ENCODE data around the gene INSIG1. TPM values are rescaled to one million over a fixed set of nuclear protein-coding genes. Genes with fewer than 3 reads are reported as not detected.

The INSIG1 gene
- total RNA-seq, 1 donor from 2014 or later = 25.1 TPM

DNA sequence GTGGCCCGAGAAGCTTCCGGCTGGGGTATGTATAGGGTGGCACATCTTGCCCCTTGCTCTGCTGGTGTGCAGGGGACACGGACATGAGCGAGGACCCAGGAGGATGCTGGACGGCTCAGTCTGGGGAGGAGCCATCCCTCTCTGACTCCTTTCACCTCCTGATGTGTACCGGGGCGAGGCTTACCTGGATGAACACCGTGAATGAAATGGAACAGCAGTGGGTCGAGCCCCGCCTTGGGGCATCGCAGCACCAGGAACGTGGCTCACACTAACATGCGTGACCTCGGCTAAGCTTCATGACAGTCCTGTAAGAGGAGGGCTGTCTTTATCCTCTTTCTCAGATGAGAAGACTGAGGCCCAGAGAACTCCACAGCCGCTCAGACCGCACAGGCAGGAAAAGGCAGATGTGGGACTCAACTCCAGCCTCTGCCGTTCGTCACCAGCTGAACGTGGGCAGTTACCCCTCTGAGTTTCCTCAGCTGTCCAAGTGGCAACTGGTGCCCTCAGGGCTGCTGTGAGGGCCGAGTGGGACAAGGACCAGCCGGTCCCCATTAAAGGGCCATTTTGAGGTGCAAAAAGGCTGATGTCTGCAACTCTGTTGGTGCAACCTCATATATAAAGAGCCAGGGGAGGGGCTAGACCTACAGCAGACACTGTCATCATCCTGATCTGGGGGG, 54.5 kb downstream of the INSIG1 start:
- H3K27me3 ChIP-seq (ENCODE audit: control insufficient read depth in 3 of 3, insufficient read depth in 3 of 3, low read length in 3 of 3) = peaks cover 52 to 66% (median 61%) of the 10 kb centered on the region in 3 donors

DNA sequence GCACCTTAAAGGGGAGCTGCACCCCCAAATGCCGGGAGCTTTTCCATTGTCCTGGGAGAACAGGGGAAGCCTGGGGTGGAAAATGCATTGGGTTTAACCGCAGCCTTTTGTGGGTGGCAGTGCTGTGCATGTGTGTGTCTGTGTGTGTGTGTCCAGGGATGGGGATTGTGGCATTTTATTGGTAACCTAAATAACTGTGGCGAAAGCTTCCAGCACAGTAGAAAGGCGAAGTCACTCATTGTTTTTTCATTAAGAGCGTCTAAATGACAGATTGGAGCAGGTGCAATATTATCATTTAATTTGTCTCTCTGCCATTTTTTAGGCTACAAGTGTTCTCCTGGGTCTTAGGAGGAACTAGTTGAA, 55.1 kb downstream of the INSIG1 start:
- Histone ChIP-seq H3K4me1 (ENCODE audit: control insufficient read depth in 3 of 3, insufficient read depth in 3 of 3, low read length in 3 of 3) (peaks cover 0 to 2% (median 0%) of the 10 kb centered on the region in 3 donors), H3K36me3 (ENCODE audit: control insufficient read depth in 3 of 3, insufficient read depth in 3 of 3, low read length in 3 of 3) (no peaks in the 10 kb centered on the region), H3K4me3 (ENCODE audit: low read length in 3 of 3) (no peak overlapping the region), H3K9me3 (ENCODE audit: control insufficient read depth in 3 of 3, low read length in 3 of 3) (no peaks in the 10 kb centered on the region), H3K9ac (ENCODE audit: low read depth in 1 of 3, low read length in 3 of 3) (no peak overlapping the region), H3K27ac (ENCODE audit: low read depth, low read length) (no peak overlapping the region), H3K27me3 (ENCODE audit: control insufficient read depth in 3 of 3, insufficient read depth in 3 of 3, low read length in 3 of 3) (peaks cover 52 to 69% (median 67%) of the 10 kb centered on the region in 3 donors)

More for the DNA sequence above, 54.5 kb downstream of the INSIG1 start:
- Histone ChIP-seq H3K27ac (ENCODE audit: low read depth, low read length) (no peak overlapping the region), H3K4me1 (ENCODE audit: control insufficient read depth in 3 of 3, insufficient read depth in 3 of 3, low read length in 3 of 3) (peaks cover 0 to 2% (median 0%) of the 10 kb centered on the region in 3 donors), H3K4me3 (ENCODE audit: low read length in 3 of 3) (no peak overlapping the region), H3K9me3 (ENCODE audit: control insufficient read depth in 3 of 3, low read length in 3 of 3) (no peaks in the 10 kb centered on the region), H3K36me3 (ENCODE audit: control insufficient read depth in 3 of 3, insufficient read depth in 3 of 3, low read length in 3 of 3) (no peaks in the 10 kb centered on the region), H3K9ac (ENCODE audit: low read depth in 1 of 3, low read length in 3 of 3) (no peak overlapping the region)

DNA sequence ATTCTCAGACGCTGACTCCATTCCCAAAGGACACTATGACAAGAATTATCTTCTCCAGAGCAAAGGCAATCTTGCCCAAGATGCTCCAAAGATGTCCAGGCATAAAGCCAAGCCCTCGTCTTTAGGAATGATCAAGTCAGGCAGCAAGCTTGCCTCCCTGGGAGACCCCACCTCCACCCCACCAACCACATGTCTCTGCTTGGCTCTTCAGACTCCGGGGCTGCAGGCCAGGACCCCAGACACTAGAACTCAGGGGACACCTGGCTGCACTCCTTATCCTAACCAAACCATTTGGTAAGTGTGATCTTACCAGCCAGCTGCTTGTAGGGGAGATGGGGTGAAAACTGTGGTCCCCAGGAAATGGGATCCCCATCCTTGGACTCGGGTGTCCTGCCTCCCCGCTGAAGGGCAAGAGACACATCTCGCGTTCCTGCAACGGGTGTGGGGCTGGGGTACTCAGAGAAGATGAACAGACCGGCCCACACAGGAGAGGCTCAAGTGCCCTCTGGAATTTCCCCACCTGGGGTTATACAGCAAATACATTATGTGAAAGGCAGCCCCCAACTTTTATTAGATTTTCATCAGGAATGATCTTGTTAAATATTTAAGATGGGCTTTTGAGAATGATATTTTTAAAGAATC, 55.7 kb downstream of the INSIG1 start:
- Histone ChIP-seq H3K27ac (ENCODE audit: low read depth, low read length) (no peak overlapping the region), H3K27me3 (ENCODE audit: control insufficient read depth in 3 of 3, insufficient read depth in 3 of 3, low read length in 3 of 3) (peaks cover 57 to 76% (median 73%) of the 10 kb centered on the region in 3 donors), H3K36me3 (ENCODE audit: control insufficient read depth in 3 of 3, insufficient read depth in 3 of 3, low read length in 3 of 3) (no peaks in the 10 kb centered on the region)

DNA sequence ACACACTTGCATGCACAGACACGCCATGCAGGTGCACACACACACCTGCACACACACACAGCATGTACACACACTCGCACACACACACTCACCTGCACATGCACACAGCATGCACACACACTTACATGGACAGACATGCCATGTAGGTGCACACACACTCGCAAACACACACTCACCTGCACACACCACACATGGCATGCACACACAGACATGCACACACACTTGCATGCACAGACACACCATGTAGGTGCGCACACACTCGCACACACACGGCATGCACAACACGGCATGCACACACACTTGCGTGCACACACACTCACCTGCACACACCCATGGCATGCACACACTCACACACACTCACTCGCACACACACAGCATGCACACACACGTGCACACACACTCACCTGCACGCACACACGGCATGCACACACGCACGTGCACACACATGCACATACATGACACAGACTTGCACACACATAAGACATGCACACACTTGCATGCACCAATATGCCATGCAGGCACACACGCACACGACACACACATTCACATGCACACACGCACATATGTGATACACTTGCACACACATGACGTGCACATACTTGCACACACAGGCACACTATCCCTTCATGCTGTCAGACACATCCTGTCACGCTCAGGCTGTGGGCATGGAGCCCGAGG, 56.8 kb downstream of the INSIG1 start:
- Histone ChIP-seq H3K27ac (ENCODE audit: low read depth, low read length) (no peak overlapping the region), H3K9ac (ENCODE audit: low read depth in 1 of 3, low read length in 3 of 3) (no peak overlapping the region), H3K36me3 (ENCODE audit: control insufficient read depth in 3 of 3, insufficient read depth in 3 of 3, low read length in 3 of 3) (no peaks in the 10 kb centered on the region), H3K4me3 (ENCODE audit: low read length in 3 of 3) (no peak overlapping the region), H3K4me1 (ENCODE audit: control insufficient read depth in 3 of 3, insufficient read depth in 3 of 3, low read length in 3 of 3) (peaks cover 0 to under 1% (median 0%) of the 10 kb centered on the region in 3 donors), H3K27me3 (ENCODE audit: control insufficient read depth in 3 of 3, insufficient read depth in 3 of 3, low read length in 3 of 3) (peaks cover 57 to 77% (median 76%) of the 10 kb centered on the region in 3 donors), H3K9me3 (ENCODE audit: control insufficient read depth in 3 of 3, low read length in 3 of 3) (no peaks in the 10 kb centered on the region)

More for the DNA sequence above, 55.7 kb downstream of the INSIG1 start:
- Histone ChIP-seq H3K4me1 (ENCODE audit: control insufficient read depth in 3 of 3, insufficient read depth in 3 of 3, low read length in 3 of 3) (peaks cover 0 to 2% (median 0%) of the 10 kb centered on the region in 3 donors), H3K4me3 (ENCODE audit: low read length in 3 of 3) (no peak overlapping the region), H3K9ac (ENCODE audit: low read depth in 1 of 3, low read length in 3 of 3) (no peak overlapping the region), H3K9me3 (ENCODE audit: control insufficient read depth in 3 of 3, low read length in 3 of 3) (no peaks in the 10 kb centered on the region)

DNA sequence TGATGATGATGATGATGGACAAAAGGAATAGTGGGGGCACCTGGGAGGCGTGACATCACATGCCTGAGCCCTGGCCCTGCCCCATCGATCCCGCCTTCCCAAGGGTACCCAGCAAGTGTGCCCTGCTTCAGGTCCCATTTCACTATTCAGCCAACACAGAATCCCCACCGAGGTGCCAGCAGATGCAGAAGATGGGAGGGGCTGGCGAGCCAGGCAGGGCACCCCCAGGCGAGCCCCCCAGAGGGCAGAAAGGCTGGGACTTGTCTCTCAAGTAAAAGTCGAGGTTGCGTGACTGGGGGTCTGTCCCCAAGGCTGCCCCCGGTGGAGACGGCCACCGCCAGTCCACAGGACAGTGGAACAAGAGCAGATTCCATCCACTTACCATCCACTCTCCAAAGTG, 57.5 kb downstream of the INSIG1 start:
- H3K9me3 ChIP-seq (ENCODE audit: control insufficient read depth in 3 of 3, low read length in 3 of 3) = no peaks in the 10 kb centered on the region
- H3K36me3 ChIP-seq (ENCODE audit: control insufficient read depth in 3 of 3, insufficient read depth in 3 of 3, low read length in 3 of 3) = no peaks in the 10 kb centered on the region
- H3K4me1 ChIP-seq (ENCODE audit: control insufficient read depth in 3 of 3, insufficient read depth in 3 of 3, low read length in 3 of 3) = no peaks in the 10 kb centered on the region
- H3K9ac ChIP-seq (ENCODE audit: low read depth in 1 of 3, low read length in 3 of 3) = no peak overlapping the region
- no peak overlapping the region for H3K4me3 ChIP-seq (ENCODE audit: low read length in 3 of 3)
- H3K27me3 ChIP-seq (ENCODE audit: control insufficient read depth in 3 of 3, insufficient read depth in 3 of 3, low read length in 3 of 3) = peaks cover 55 to 78% (median 76%) of the 10 kb centered on the region in 3 donors
- no peak overlapping the region for H3K27ac ChIP-seq (ENCODE audit: low read depth, low read length)

DNA sequence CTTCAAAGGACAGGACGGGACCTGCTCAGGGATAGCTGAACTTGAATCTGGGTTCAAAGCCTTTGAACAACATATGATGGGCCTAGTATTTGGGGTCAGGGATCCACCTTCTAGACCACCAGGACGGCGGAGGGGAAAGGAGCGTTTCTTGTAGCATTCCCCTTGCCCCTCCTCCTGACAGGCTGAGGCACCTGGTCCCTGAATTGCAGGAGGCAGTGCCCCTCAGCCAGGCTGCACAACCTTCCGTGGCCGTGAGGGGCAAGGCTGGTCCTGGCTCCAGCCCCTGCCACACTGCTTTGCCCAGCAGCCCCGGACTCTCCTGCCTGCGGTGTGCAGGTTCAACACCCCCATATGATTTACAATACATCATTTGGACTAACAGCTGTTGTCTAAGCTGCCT, 58.1 kb downstream of the INSIG1 start:
- H3K4me3 ChIP-seq (ENCODE audit: low read length in 3 of 3) = no peak overlapping the region

DNA sequence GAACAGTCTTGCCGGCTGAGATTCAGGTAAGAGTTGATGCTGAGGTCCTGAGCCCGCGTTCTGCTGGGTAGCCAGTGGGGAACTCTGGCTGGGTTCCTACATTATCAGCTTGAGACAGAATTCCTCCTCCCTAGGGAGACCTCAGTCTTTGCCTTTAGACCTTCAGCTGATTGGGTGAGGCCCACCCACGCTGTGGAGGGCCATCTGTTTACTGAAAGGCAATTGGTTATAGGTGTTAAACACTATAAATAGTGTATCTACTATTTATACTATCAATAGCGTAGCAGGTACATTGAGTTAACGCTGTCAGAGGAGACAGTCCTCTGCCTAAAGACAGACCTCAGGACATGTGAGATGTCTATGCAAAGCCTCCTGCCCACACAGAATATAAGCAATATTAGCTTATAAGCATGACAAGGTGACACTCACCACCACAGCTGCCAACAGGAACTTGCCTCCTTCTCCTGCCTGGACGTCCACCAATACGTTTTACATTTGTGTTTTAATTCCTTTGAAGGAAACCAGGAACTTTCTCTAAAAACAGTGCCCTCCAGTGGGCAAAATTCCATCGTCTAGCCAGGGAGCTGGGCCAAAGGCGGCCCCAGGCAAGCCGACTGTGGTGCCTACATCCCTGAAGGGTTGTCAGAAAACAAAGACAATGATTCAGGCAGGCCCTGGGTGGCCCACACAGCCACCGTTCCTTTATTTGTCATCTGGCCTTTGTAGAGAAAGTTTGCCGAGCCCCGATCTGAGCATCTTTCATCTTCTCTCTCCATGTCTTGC, 58.8 kb downstream of the INSIG1 start:
- no peaks in the 10 kb centered on the region for H3K4me1 ChIP-seq (ENCODE audit: control insufficient read depth in 3 of 3, insufficient read depth in 3 of 3, low read length in 3 of 3)
- H3K27ac ChIP-seq (ENCODE audit: low read depth, low read length) = no peak overlapping the region
- no peaks in the 10 kb centered on the region for H3K36me3 ChIP-seq (ENCODE audit: control insufficient read depth in 3 of 3, insufficient read depth in 3 of 3, low read length in 3 of 3)
- no peaks in the 10 kb centered on the region for H3K9me3 ChIP-seq (ENCODE audit: control insufficient read depth in 3 of 3, low read length in 3 of 3)
- no peak overlapping the region for H3K9ac ChIP-seq (ENCODE audit: low read depth in 1 of 3, low read length in 3 of 3)
- H3K4me3 ChIP-seq (ENCODE audit: low read length in 3 of 3) = no peak overlapping the region
- H3K27me3 ChIP-seq (ENCODE audit: control insufficient read depth in 3 of 3, insufficient read depth in 3 of 3, low read length in 3 of 3) = peaks cover 67 to 85% (median 82%) of the 10 kb centered on the region in 3 donors

More for the DNA sequence above, 58.1 kb downstream of the INSIG1 start:
- Histone ChIP-seq H3K9me3 (ENCODE audit: control insufficient read depth in 3 of 3, low read length in 3 of 3) (no peaks in the 10 kb centered on the region), H3K4me1 (ENCODE audit: control insufficient read depth in 3 of 3, insufficient read depth in 3 of 3, low read length in 3 of 3) (no peaks in the 10 kb centered on the region), H3K27me3 (ENCODE audit: control insufficient read depth in 3 of 3, insufficient read depth in 3 of 3, low read length in 3 of 3) (peaks cover 60 to 83% (median 82%) of the 10 kb centered on the region in 3 donors), H3K27ac (ENCODE audit: low read depth, low read length) (no peak overlapping the region), H3K36me3 (ENCODE audit: control insufficient read depth in 3 of 3, insufficient read depth in 3 of 3, low read length in 3 of 3) (no peaks in the 10 kb centered on the region), H3K9ac (ENCODE audit: low read depth in 1 of 3, low read length in 3 of 3) (no peak overlapping the region)

DNA sequence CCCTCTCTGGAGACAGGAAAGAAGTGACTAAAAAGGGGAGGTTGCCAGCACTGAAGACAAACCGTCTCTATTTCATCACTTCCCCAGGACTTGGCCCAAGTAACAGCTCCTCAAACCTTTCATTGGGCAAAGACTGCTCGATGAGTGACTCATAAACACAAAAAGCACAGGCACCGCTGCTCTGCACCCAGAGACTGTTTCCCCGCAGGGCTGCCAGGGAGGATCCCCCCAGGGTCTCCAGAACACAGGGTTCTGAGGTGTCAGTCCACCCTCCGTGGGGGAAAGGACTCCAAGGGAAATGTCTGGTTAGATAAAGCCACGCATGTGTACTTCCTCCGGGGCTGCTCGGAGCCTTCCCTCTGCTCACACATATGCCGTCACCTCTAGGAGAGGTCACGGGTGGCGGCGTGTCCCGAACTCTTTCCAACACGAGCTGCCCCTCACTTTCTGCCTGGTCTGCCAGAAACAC, 59.9 kb downstream of the INSIG1 start:
- Histone ChIP-seq H3K9ac (ENCODE audit: low read depth in 1 of 3, low read length in 3 of 3) (no peak overlapping the region), H3K4me3 (ENCODE audit: low read length in 3 of 3) (no peak overlapping the region), H3K27ac (ENCODE audit: low read depth, low read length) (no peak overlapping the region), H3K36me3 (ENCODE audit: control insufficient read depth in 3 of 3, insufficient read depth in 3 of 3, low read length in 3 of 3) (no peaks in the 10 kb centered on the region), H3K27me3 (ENCODE audit: control insufficient read depth in 3 of 3, insufficient read depth in 3 of 3, low read length in 3 of 3) (peaks cover 67 to 83% (median 82%) of the 10 kb centered on the region in 3 donors), H3K9me3 (ENCODE audit: control insufficient read depth in 3 of 3, low read length in 3 of 3) (no peaks in the 10 kb centered on the region), H3K4me1 (ENCODE audit: control insufficient read depth in 3 of 3, insufficient read depth in 3 of 3, low read length in 3 of 3) (no peaks in the 10 kb centered on the region)

DNA sequence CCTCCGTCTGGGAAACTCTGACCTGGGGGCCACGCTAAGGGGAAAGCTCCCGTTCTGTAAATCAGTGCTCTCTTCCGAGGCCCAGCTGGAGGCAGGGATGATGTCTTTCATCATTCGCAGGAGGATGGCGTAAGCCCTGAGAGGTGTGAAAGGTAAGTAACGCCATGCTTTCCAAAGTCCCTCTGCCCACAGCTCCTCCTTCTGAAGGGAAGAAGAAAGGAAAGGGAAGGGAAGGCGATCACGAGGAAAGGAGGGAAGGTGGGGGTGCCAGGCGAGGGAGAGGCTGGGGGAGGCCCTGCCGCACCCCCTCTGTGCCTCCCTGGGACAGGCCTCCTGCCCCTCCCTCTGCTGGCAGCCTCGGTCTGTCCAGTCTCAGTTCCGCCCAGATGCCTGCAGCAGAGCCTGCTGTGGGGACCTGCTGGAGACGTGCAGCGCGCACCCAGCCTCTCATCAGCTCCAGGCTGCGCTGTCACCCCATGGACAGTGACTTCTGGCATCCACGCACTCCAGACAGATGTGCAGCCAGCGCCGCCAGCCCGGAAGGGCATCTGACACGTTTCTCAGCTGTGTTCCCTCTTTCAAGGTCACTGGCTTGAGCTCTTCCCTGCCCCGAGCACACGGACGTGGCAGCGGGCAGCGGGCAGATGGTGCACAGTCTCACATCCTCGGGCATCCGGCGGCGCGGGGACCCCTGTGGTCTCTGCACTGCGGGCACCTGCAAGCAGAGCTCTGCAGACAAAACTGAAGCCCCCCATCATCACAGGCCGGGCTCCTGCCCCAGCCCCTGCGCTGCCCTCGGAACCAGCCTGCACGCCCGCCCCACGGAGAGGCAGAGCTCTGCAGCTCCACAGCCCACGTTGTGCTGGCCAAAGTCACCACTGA, 60.6 kb downstream of the INSIG1 start:
- Histone ChIP-seq H3K36me3 (ENCODE audit: control insufficient read depth in 3 of 3, insufficient read depth in 3 of 3, low read length in 3 of 3) (no peaks in the 10 kb centered on the region), H3K9me3 (ENCODE audit: control insufficient read depth in 3 of 3, low read length in 3 of 3) (no peaks in the 10 kb centered on the region), H3K9ac (ENCODE audit: low read depth in 1 of 3, low read length in 3 of 3) (no peak overlapping the region), H3K4me1 (ENCODE audit: control insufficient read depth in 3 of 3, insufficient read depth in 3 of 3, low read length in 3 of 3) (no peaks in the 10 kb centered on the region), H3K27me3 (ENCODE audit: control insufficient read depth in 3 of 3, insufficient read depth in 3 of 3, low read length in 3 of 3) (peaks cover 64 to 83% (median 81%) of the 10 kb centered on the region in 3 donors), H3K4me3 (ENCODE audit: low read length in 3 of 3) (no peak overlapping the region), H3K27ac (ENCODE audit: low read depth, low read length) (no peak overlapping the region)

All from skeletal muscle tissue (tissue), 4 donors.